Colonic mucosa (tissue), 4 donors: Measurements from ENCODE around the gene UBE2U. TPM values are rescaled to one million over a fixed set of nuclear protein-coding genes. Genes with fewer than 3 reads are reported as not detected.

Source experiments
- DNase-seq: peaks from one replicate; pipeline ENCODE4 v3.0.0-alpha.2; 2020
- H3K27ac ChIP-seq: fragments of 200-600 bp; one replicate; pipeline ENCODE4 v1.8.0; 2021
- H3K27me3 ChIP-seq: fragments of 200-600 bp; one replicate; pipeline ENCODE4 v1.8.0; 2021
- H3K36me3 ChIP-seq: fragments of 200-600 bp; one replicate; pipeline ENCODE4 v1.8.0; 2021
- H3K4me1 ChIP-seq: fragments of 200-600 bp; one replicate; pipeline ENCODE4 v1.8.0; 2021; ENCODE audit warnings: mild to moderate bottlenecking
- H3K4me3 ChIP-seq: fragments of 200-600 bp; one replicate; pipeline ENCODE4 v1.8.0; 2021
- H3K9ac ChIP-seq, 2 donors: one replicate each; pipeline ENCODE4 v1.7.0; 2013; ENCODE audit warnings: control low read depth in 2 of 2, low read depth in 2 of 2, low read length in 2 of 2
- H3K9me3 ChIP-seq: fragments of 200-600 bp; one replicate; pipeline ENCODE4 v1.8.0; 2021
- CTCF ChIP-seq: fragments of 200-600 bp; IDR thresholded peaks from one replicate; pipeline ENCODE4 v1.8.0; 2022; ENCODE audit warnings: antibody characterized with exemption, mild to moderate bottlenecking
- intact Hi-C: fragments of 100-400 bp; cut with DNase I; formaldehyde crosslinking; loops from one replicate; pipeline ENCODE4 v1.14.1; 2022
- total RNA-seq, 2 donors: library from RNA; stranded (reverse); fragmentation: NEBNext Ultra II Directional in 1 of 2; extraction: Animal tissue kit (Norgen Biotek cat#: 25700) in 1 of 2; gene quantifications; one replicate each; pipeline ENCODE4 v1.2.1, GENCODE V29; 2021
- donor health status: healthy.
- donor health status: DM: no; HTN: no; CAD: no.
- donor health status: DM: no; HTN: no; CAD: no.

UBE2U gene
- total RNA-seq, 2 donors from 2014 or later = not detected

- Histone ChIP-seq H3K36me3 (no peaks in the 10 kb centered on the region), H3K27me3 (no peaks in the 10 kb centered on the region), H3K9me3 (no peaks in the 10 kb centered on the region), H3K27ac (no peak overlapping the region), H3K4me3 (no peak overlapping the region), H3K4me1 (no peaks in the 10 kb centered on the region), H3K9ac (no peak overlapping the region)
- DNase-seq = no peak
- no peak for TF ChIP-seq CTCF
- intact Hi-C loops = no loop called here
These were observed 6.3 kb upstream of the UBE2U start for GRCh38 chr1:64197076-64197475.

- DNase-seq = no peak
- no peak overlapping the region for H3K4me3 ChIP-seq
- no peaks in the 10 kb centered on the region for H3K4me1 ChIP-seq
- intact Hi-C loops = no loop called here
- TF ChIP-seq CTCF = no peak
- H3K27ac ChIP-seq = no peak overlapping the region
- H3K9ac ChIP-seq = no peak overlapping the region
- H3K36me3 ChIP-seq = no peaks in the 10 kb centered on the region
- no peaks in the 10 kb centered on the region for H3K9me3 ChIP-seq
- no peaks in the 10 kb centered on the region for H3K27me3 ChIP-seq
These were observed 4.3 kb upstream of the UBE2U start for GRCh38 chr1:64199154-64199553.

DNA sequence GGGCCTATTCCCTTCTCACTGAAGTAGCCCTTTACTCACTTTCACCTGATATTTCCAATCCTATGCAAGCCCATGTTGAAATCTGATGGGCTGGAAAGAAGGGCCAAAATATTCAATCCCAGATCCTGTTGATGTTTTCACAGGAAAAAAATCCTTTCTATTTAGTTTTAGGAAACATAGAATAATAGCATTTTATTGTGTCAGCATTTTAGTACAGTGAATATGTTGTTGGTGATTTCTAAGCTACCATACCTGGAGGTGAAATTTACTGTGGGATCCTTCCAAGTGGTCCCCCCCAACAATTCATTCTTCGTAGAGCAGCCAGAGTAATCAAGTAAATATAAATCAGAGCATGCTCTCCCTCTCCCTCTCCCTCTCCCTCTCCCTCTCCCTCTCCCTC lies 3.4 kb upstream of the UBE2U start:
- no peak overlapping the region for H3K4me3 ChIP-seq
- H3K9me3 ChIP-seq = no peaks in the 10 kb centered on the region
- TF ChIP-seq CTCF = no peak
- intact Hi-C loops = no loop called here
- H3K36me3 ChIP-seq = no peaks in the 10 kb centered on the region
- no peaks in the 10 kb centered on the region for H3K4me1 ChIP-seq
- no peak overlapping the region for H3K9ac ChIP-seq
- H3K27me3 ChIP-seq = no peaks in the 10 kb centered on the region
- H3K27ac ChIP-seq = no peak overlapping the region
- no peak for DNase-seq

DNA sequence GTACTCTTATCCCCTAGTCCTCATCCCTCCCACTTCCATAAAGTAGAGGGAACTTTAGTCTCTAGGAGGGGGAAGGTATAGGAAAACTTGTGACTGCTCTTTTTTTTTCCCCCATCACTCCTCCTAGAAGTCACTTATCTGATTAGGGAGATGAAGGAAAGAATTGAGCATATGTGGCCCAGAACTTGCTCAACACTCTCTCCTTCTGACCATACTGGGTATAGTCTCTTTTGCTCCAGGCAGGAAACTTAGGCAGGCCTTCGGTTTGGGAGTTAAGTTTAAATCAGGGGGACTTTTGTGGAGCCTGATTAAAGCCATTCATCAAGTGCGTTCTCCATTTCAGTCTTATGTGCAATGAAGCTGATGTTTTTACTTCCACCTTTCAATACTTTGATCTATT lies 5.8 kb downstream of the UBE2U start:
- no peaks in the 10 kb centered on the region for H3K36me3 ChIP-seq
- no peaks in the 10 kb centered on the region for H3K4me1 ChIP-seq
- DNase-seq = no peak
- H3K4me3 ChIP-seq = no peak overlapping the region
- H3K9me3 ChIP-seq = no peaks in the 10 kb centered on the region
- intact Hi-C loops = no loop called here
- H3K27me3 ChIP-seq = no peaks in the 10 kb centered on the region
- TF ChIP-seq CTCF = no peak
- no peak overlapping the region for H3K9ac ChIP-seq
- no peak overlapping the region for H3K27ac ChIP-seq

GRCh38 chr1:64212031-64212430 lies 8.6 kb downstream of the UBE2U start:
- DNase-seq = no peak
- TF ChIP-seq CTCF = no peak
- H3K27ac ChIP-seq = no peak overlapping the region
- no peak overlapping the region for H3K9ac ChIP-seq
- no peak overlapping the region for H3K4me3 ChIP-seq
- no peaks in the 10 kb centered on the region for H3K4me1 ChIP-seq
- no peaks in the 10 kb centered on the region for H3K9me3 ChIP-seq
- intact Hi-C loops = no loop called here
- H3K36me3 ChIP-seq = no peaks in the 10 kb centered on the region
- H3K27me3 ChIP-seq = no peaks in the 10 kb centered on the region

GRCh38 chr1:64215576-64215975 lies 12.2 kb downstream of the UBE2U start:
- Histone ChIP-seq H3K36me3 (no peaks in the 10 kb centered on the region), H3K4me3 (no peak overlapping the region)
- no peak for TF ChIP-seq CTCF

More at GRCh38 chr1:64215576-64215975, 12.2 kb downstream of the UBE2U start:
- Histone ChIP-seq H3K4me1 (no peaks in the 10 kb centered on the region), H3K27ac (no peak overlapping the region), H3K27me3 (no peaks in the 10 kb centered on the region), H3K9ac (no peak overlapping the region), H3K9me3 (no peaks in the 10 kb centered on the region)
- intact Hi-C loops = no loop called here
- DNase-seq = no peak
